A673 (cell line): ENCODE measurements around the gene DUOXA2.

Source experiments
- CTCF ChIP-seq: fragments of 300-800, 200-600 bp; sonication (generic); conservative IDR thresholded peaks from 2 replicates; pipeline ENCODE4 v1.5.1; 2017; ENCODE audit warnings: low read depth, mild to moderate bottlenecking, antibody characterized with exemption, low read length, moderate library complexity, mixed read lengths
- EZH2 ChIP-seq: fragments of 200-600 bp; sonication (generic); IDR thresholded peaks from 2 replicates; pipeline ENCODE4 v1.6.1; 2017; ENCODE audit warnings: borderline replicate concordance, low read depth, mild to moderate bottlenecking, mixed read lengths, antibody characterized with exemption, low read length; ENCODE audit not compliant: poor library complexity, severe bottlenecking

GRCh38 chr15:45088801-45089711, 25.1 kb upstream of the DUOXA2 start:
- no peak for TF ChIP-seq CTCF
- no peak for TF ChIP-seq EZH2
